ENCODE results near the gene RASSF4.

GRCh38 chr10:44992732-44993225 is 33.2 kb downstream of the RASSF4 start:
- TF ChIP-seq CTCF (IDR thresholded peaks at IDR 0.05; ENCODE audit: low read depth, low read length, missing input control) (no peak), FOXA1 (IDR thresholded peaks at IDR 0.05) (no peak), GABPA (IDR thresholded peaks at IDR 0.05 in 1 of 2, conservative IDR thresholded peaks at IDR 0.05 in 1 of 2) (no peak), SP1 (IDR thresholded peaks at IDR 0.05) (no peak)
